ENCODE data around the gene NLGN2.

DNA sequence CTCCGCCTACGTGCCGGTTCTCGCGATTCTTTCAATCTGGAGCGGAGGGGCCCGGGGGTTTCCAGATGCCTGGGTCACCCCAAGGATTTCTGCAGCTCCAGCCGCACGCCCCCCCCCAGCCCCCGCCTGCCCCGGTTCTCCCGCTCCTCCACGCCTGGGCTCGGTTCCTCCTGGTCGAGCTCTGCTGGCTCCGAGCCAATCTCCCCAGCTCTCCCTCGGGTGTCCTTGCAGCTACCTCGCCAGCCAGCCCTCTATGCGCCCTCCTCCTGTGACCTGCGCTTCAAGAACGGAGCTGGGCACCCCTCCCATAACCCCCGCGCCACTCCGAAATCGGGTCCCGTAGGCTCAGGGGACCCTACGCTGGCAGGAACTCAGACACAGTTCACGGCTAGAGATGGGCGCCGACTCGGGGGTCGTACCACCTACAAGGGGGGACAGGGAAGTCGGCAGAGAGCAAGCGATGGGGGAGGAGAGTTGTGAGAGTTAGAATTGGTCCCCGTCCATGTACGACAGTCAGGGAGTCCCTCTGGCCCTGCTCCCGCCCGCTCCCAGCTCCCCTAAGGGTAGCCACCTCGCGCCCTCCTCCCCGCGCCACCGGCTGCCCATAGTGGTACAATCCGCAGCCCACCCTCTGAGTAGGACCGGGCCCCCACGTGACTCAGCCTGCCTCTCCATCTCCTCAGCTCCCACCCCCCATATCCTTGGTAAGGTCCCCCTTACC, 32.6 kb downstream of the NLGN2 start:
- TF ChIP-seq, protein P1, sequence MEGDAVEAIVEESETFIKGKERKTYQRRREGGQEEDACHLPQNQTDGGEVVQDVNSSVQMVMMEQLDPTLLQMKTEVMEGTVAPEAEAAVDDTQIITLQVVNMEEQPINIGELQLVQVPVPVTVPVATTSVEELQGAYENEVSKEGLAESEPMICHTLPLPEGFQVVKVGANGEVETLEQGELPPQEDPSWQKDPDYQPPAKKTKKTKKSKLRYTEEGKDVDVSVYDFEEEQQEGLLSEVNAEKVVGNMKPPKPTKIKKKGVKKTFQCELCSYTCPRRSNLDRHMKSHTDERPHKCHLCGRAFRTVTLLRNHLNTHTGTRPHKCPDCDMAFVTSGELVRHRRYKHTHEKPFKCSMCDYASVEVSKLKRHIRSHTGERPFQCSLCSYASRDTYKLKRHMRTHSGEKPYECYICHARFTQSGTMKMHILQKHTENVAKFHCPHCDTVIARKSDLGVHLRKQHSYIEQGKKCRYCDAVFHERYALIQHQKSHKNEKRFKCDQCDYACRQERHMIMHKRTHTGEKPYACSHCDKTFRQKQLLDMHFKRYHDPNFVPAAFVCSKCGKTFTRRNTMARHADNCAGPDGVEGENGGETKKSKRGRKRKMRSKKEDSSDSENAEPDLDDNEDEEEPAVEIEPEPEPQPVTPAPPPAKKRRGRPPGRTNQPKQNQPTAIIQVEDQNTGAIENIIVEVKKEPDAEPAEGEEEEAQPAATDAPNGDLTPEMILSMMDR (conservative IDR thresholded peaks at IDR 0.05; ENCODE audit: low read depth in 2 of 2): no peak
- no peak for TF ChIP-seq EZH2phosphoT487 (IDR thresholded peaks at IDR 0.05; ENCODE audit: unreplicated experiment)
- TF ChIP-seq EZH2 (IDR thresholded peaks at IDR 0.05; ENCODE audit: low read depth, unreplicated experiment): no peak
- TF ChIP-seq POLR2AphosphoS5 (IDR thresholded peaks at IDR 0.05; ENCODE audit: low read depth): peak; percentile 80

Measured in GM23338 (cell line).